ENCODE results near the gene MYOD1. TPM values are rescaled to one million over a fixed set of nuclear protein-coding genes. Genes with fewer than 3 reads are reported as not detected.

MYOD1 gene
- total RNA-seq, 1 donor from 2014 or later, result not detected

DNA sequence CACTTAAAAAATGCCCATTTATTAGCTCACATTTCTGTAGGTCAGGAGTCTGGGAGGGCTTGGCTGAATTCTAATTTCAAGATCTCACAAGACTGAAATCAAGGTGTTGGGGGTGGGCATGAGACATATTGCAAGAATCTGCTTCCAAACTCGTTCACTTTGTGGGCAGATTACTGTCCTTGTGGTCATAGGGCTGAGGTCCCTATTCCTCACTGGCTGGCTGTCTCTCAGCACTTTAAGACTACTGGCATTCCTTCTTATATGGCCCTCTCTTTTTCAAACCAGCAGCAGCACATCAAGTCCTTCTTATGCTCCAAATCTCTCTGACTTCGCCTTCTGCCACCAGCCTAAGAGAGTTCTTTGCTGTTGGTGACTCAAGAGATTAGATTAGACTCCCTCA is 27.8 kb upstream of the MYOD1 start:
- H3K27me3 Mint-ChIP-seq (ENCODE audit: unreplicated experiment), result peaks cover 8% of the 10 kb centered on the region
- H3K36me3 Mint-ChIP-seq (ENCODE audit: low read depth, unreplicated experiment), result peaks cover 3% of the 10 kb centered on the region
- TF ChIP-seq, protein P1, sequence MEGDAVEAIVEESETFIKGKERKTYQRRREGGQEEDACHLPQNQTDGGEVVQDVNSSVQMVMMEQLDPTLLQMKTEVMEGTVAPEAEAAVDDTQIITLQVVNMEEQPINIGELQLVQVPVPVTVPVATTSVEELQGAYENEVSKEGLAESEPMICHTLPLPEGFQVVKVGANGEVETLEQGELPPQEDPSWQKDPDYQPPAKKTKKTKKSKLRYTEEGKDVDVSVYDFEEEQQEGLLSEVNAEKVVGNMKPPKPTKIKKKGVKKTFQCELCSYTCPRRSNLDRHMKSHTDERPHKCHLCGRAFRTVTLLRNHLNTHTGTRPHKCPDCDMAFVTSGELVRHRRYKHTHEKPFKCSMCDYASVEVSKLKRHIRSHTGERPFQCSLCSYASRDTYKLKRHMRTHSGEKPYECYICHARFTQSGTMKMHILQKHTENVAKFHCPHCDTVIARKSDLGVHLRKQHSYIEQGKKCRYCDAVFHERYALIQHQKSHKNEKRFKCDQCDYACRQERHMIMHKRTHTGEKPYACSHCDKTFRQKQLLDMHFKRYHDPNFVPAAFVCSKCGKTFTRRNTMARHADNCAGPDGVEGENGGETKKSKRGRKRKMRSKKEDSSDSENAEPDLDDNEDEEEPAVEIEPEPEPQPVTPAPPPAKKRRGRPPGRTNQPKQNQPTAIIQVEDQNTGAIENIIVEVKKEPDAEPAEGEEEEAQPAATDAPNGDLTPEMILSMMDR (IDR thresholded peaks at IDR 0.05; ENCODE audit: unreplicated experiment), result no peak
- peaks cover 5% of the 10 kb centered on the region for H3K4me1 Mint-ChIP-seq (ENCODE audit: unreplicated experiment)
- no peak overlapping the region for H3K27ac Mint-ChIP-seq (ENCODE audit: unreplicated experiment)
- no peak overlapping the region for H3K4me3 Mint-ChIP-seq (ENCODE audit: unreplicated experiment)
- no peaks in the 10 kb centered on the region for H3K9me3 Mint-ChIP-seq (ENCODE audit: unreplicated experiment)
- DNase-seq (ENCODE audit: low spot score), result no peak

DNA sequence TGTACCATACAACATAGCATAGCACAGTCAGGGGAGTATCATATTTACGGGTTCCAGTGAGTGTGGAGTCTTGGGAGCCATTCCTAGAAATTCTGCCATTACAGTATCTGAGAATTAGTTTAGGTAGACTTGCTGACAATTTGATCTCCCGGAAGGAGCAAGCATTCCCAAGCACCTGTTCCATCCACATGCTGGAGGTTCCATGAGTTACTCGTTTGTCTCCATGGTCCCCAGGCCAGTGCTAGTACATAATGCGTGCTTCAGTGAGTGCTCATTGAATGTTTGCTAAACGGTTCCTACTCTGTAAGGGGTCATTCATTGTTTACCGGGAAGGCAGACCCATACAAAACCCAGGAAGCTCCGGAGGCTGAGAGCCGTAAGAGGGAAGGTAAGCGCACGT is 27.4 kb upstream of the MYOD1 start:
- no peak overlapping the region for H3K4me3 Mint-ChIP-seq (ENCODE audit: unreplicated experiment)
- no peak for DNase-seq (ENCODE audit: low spot score)
- peaks cover 3% of the 10 kb centered on the region for H3K36me3 Mint-ChIP-seq (ENCODE audit: low read depth, unreplicated experiment)
- H3K27ac Mint-ChIP-seq (ENCODE audit: unreplicated experiment), result no peak overlapping the region
- TF ChIP-seq, protein P1 (IDR thresholded peaks at IDR 0.05; ENCODE audit: unreplicated experiment), result no peak
- peaks cover 5% of the 10 kb centered on the region for H3K4me1 Mint-ChIP-seq (ENCODE audit: unreplicated experiment)
- H3K27me3 Mint-ChIP-seq (ENCODE audit: unreplicated experiment), result peaks cover 12% of the 10 kb centered on the region
- no peaks in the 10 kb centered on the region for H3K9me3 Mint-ChIP-seq (ENCODE audit: unreplicated experiment)

DNA sequence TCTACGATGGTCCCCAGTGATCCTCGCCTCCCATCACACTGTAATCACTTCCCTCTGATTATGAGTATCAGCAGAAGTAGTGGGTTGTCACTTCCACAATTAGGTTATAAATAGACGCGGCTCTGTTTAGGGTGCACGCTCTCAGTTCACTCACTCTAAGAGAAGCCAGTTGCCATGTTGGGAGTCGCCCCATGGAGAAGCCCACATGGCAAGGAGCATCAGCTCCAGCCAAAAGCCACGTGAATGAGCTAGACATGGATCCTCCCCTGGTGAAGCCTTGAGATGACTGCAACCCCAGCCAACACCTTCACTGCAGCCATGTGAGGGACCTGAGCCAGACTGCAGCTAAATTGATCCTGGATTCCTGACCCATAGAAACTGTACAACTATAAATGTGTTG is 26.4 kb upstream of the MYOD1 start:
- Mint-ChIP-seq H3K27me3 (ENCODE audit: unreplicated experiment) (peaks cover 17% of the 10 kb centered on the region), H3K4me1 (ENCODE audit: unreplicated experiment) (peaks cover 5% of the 10 kb centered on the region), H3K4me3 (ENCODE audit: unreplicated experiment) (no peak overlapping the region), H3K9me3 (ENCODE audit: unreplicated experiment) (no peaks in the 10 kb centered on the region), H3K36me3 (ENCODE audit: low read depth, unreplicated experiment) (peaks cover 3% of the 10 kb centered on the region), H3K27ac (ENCODE audit: unreplicated experiment) (no peak overlapping the region)
- TF ChIP-seq, protein P1 (IDR thresholded peaks at IDR 0.05; ENCODE audit: unreplicated experiment), result no peak
- DNase-seq (ENCODE audit: low spot score), result no peak

DNA sequence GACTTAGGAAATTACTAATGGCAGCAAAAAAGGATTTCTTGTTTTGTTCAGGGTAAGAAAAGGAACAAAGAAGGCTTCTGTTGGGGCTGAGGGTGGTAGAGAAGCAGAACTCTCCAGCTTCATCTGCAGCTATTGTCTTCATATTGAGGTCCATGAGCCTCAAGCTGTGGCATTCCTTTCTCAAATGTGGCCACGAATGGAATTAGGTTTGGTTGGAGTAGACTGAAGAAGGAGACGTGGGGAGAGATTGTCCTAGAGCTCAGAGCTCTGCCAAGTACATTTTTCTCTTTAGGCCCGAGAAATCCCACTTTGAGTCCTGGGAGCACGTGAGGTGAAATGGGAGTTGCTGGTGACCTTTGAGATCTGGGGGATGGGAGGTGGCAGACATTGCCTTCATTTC is 25.8 kb upstream of the MYOD1 start:
- TF ChIP-seq, protein P1 (IDR thresholded peaks at IDR 0.05; ENCODE audit: unreplicated experiment), result no peak
- Mint-ChIP-seq H3K27ac (ENCODE audit: unreplicated experiment) (no peak overlapping the region), H3K36me3 (ENCODE audit: low read depth, unreplicated experiment) (peaks cover 3% of the 10 kb centered on the region), H3K4me1 (ENCODE audit: unreplicated experiment) (peaks cover 5% of the 10 kb centered on the region), H3K27me3 (ENCODE audit: unreplicated experiment) (peaks cover 17% of the 10 kb centered on the region), H3K4me3 (ENCODE audit: unreplicated experiment) (no peak overlapping the region), H3K9me3 (ENCODE audit: unreplicated experiment) (no peaks in the 10 kb centered on the region)
- no peak for DNase-seq (ENCODE audit: low spot score)

DNA sequence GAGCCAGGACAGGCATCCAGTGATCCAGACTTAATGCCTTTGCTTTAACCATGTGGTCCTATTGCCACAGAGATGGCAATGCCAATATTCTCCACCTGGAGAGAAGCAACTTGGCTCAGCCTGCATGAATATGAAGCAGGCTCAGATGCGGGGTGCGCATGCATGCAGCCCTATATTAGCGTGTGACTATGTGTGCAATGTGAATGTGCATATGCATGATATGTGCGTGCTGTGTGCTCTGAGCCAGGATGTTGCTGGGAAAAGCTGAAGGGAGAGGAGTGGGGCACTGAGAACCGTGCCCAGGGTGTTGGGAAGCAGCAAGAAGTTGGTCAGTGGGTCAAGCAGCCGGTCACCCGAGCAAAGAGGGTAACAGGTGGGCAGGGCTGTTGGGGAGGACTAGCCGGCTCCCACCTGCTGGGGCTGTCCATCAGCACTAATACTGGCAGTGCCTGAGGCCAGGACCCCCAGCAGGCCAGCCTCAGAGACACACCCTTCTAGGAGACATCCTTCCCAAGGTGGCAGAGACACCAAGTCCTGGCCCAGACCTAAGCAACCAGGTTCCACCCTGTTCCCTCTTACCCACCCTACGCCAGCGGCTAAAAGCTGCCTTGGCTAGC is 24.8 kb upstream of the MYOD1 start:
- H3K36me3 Mint-ChIP-seq (ENCODE audit: low read depth, unreplicated experiment), result peaks cover 3% of the 10 kb centered on the region
- no peaks in the 10 kb centered on the region for H3K9me3 Mint-ChIP-seq (ENCODE audit: unreplicated experiment)
- TF ChIP-seq, protein P1 (IDR thresholded peaks at IDR 0.05; ENCODE audit: unreplicated experiment), result no peak
- H3K4me1 Mint-ChIP-seq (ENCODE audit: unreplicated experiment), result peaks cover 5% of the 10 kb centered on the region
- peaks cover 17% of the 10 kb centered on the region for H3K27me3 Mint-ChIP-seq (ENCODE audit: unreplicated experiment)
- H3K4me3 Mint-ChIP-seq (ENCODE audit: unreplicated experiment), result no peak overlapping the region
- DNase-seq (ENCODE audit: low spot score), result no peak
- no peak overlapping the region for H3K27ac Mint-ChIP-seq (ENCODE audit: unreplicated experiment)

All from endothelial cell (in vitro differentiated cells).